GM18517 (cell line): Measurements from ENCODE around the gene ZNF414.
"Not testable (repeated sequence)": the region's sequence is repeated elsewhere in the genome, so short reads cannot be mapped to it uniquely, and the experiment has no call there.

Experiments
- ATAC-seq: cut with Tn5 transposase; IDR thresholded peaks from one replicate; pipeline ENCODE4 v1.9.1; 2021; ENCODE audit warnings: mild to moderate bottlenecking, moderate library complexity; ENCODE audit not compliant: unreplicated experiment

The ZNF414 gene, protein sequence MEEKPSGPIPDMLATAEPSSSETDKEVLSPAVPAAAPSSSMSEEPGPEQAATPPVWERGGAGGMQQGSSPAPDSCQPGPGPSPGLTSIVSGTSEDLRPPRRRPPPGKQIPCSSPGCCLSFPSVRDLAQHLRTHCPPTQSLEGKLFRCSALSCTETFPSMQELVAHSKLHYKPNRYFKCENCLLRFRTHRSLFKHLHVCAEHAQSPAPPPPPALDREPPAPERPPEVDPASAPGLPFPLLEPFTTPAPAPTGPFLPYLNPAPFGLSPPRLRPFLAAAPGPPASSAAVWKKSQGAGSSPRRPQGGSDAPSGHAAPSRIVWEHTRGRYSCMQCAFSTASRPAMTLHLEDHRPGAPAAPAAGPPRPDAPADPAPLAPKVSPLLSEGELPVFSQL

DNA sequence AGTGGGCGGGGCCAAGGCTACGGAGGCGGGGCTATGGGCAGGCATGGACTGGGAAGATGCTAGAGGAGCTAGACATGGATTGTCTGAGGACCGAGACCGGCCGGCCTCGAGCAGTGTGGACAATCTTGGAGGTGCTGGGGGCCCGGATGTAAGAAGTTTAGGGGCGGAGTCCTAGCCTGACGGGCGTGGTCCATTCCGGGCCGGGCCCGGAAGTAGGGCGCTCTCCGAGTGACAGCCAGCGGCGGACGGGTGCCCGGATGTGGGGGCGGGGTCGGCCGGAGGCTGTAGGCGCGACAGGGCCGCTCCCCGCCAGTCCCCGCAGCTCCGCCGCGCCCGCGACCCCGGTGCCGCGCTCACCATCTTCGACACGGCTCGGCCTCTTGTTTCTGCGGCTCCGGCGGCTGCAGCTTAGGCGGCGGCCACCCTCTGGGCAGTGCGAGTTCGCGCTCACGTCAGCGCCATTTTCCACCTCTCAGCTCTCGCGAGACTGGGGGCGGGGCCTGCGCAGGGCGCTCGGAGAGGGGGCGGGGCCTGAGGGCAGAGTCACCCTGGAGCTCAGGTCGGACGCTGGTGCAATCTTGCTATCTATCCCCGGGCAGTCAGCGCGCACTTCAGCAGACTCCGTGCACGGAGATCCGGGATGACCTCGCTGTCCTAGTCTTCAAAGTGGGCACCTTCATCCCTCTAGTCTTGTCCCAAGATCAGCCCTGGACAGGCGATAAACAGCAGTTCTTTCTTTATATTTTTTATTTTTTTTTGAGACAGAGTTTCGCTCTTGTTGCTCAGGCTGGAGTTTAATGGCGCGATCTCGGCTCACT, at the start of gene ZNF414:
TSS of gene ZNF414 (minus strand) at position 481 of the 818 bp plus-strand sequence. CDS start at position 360, 121 bp downstream.
- ATAC-seq: peak; percentile 88

DNA sequence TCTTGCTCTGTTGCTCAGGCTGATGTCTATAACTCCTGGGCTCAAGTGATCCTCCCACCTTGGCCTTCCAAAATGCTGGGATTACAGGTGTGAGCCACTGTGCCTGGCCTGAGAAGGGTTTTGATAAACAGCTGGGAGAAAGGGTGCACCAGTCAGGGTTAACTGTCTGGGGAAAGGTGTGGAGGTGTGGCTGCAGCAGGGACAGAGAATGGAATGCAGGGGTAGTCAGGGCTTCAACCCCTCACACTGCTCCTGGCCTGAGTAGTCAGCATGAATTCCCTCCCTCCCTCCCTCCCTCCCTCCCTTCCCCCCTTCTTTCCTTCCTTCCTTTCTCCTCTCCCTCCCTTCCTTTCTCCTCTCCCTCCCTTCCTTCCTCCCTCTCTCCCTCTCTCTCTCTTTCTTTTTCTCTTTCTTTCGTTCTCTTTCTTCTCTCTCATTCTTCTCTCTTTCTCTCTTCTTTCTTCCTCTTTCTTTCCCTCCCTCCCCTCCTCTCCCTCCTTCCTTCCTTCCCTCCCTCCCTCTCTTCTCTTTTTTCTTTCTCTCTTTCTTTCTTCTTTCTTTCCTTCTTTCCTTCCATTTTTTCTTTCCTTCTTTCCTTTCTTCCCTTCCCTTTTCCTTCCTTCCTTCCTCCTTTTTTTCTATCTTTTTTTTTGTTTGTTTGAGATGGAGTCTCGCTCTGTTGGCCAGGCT, 47.3 kb upstream of the ZNF414 start:
- no peak for ATAC-seq

- ATAC-seq: no peak
Measured at GRCh38 chr19:8558325-8558724, 44.4 kb upstream of the ZNF414 start.

DNA sequence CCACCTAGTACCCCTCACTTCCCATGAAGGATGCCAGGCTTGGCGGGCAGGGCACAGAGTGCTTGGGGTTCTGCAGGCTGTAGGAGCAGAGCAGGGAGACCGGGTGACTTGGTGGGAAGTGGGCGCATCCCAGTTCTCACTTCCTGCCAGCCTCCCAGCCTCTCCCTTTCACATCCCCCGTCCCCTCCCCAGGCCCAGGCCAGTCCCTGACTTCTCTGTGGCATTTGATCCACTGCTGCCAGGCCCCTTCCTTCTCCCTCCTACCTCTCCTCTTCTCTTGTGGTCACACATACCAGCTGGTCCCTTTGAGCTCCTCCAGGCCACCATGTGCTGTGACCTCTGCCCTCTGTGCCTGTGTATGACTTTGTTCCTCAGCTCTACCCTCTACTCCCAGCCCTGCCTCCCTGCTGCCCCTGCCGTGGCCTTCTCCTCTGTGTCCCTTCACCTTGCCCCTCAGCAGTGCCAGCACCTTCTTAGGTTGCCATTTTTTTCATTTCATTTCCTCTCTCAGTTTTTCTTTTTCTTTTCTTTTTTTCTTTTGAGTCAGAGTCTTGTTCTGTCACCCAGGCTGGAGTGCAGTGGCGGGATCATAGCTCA, 43.8 kb upstream of the ZNF414 start:
- no peak for ATAC-seq

GRCh38 chr19:8553729-8554128, 39.8 kb upstream of the ZNF414 start:
- not testable (repeated sequence) for ATAC-seq

DNA sequence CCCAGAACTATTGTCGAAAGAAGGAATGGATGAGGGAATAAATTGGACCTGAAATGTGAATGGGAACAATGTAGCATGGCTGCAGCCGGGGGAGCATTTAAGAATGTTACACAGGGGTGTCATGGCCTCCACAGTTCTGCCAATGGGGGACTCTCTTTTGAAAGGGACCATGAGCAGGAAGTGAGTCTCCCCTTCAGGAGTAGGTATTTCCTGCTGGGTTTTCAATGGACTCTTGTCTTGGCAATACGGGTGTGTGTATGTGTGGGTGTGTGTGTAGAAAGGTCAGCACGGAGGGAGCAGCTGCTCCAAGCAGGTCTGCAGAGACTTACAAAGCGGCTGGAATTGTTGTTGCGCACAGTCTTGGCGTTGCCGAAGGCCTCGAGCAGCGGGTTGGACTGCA, 38.8 kb upstream of the ZNF414 start:
- ATAC-seq: no peak

- ATAC-seq: no peak
Measured at GRCh38 chr19:8550070-8550469, 36.1 kb upstream of the ZNF414 start.

GRCh38 chr19:8545743-8546142, 31.8 kb upstream of the ZNF414 start:
- no peak for ATAC-seq

- ATAC-seq: no peak
Measured at GRCh38 chr19:8544168-8544567, 30.2 kb upstream of the ZNF414 start.

DNA sequence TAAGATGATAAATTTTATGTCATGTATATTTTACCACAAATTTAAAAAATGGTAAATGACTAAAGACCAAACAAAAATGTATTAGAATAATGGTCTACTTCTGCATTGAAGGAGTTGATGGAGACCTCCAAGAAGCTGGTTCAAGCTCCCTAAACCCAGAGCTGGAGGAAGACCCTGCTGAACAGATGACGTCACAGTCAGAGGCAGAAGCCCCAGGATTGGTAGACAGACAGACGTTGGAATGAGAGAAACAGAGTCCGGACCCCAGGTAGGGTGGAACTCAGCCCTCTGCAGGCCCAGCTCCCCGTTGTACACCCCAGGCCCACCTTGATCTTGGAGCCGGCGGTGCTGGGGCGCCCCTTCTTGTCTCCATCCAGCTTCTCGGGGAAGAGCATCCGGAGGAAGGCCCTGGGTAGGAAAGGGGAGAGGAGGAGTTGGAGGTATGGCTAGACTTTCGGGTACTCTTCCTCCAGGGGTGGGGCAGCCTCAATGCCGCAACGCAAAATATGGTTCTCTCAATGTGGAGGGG, 25.7 kb upstream of the ZNF414 start:
- no peak for ATAC-seq

GRCh38 chr19:8537099-8537498, 23.1 kb upstream of the ZNF414 start:
- ATAC-seq: no peak

DNA sequence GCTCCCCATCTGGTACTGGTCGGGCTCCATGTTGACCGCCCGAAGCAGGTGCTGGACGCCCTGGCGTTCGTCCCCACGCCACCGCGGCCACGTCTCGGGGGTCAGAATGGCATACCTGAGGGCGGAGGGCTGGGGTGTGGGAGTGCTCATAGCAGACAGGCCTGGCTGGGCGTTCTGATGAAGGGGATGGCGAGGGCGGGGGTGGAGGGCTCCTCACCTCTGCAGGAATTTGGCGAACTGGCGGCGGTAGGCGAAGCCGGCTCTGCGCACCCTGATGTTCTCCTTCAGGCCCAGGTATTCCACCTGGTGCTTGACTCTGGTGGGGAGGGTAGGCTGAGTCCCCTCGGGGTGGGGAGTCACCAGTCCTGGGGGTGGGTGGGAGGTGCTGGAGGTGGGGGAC, 22.3 kb upstream of the ZNF414 start:
- no peak for ATAC-seq

DNA sequence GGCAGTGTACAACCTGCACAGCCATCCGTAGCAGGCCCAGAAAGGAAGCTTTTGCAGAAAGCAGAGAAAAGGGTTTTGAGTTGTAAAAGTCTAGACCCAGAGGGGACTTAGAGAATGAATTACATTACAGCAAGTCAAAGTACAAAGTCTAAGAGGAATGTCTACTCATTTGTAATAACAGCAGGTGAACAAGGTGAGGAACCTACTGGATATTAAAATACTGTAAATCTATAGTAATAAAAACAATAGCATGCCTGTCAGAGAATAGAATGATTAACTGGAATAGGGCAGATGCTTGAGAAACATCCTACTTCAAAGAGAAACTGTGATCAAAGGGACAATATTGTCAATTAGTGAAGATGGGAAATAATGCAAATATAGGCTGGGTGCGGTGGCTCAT, 18.3 kb upstream of the ZNF414 start:
- no peak for ATAC-seq

DNA sequence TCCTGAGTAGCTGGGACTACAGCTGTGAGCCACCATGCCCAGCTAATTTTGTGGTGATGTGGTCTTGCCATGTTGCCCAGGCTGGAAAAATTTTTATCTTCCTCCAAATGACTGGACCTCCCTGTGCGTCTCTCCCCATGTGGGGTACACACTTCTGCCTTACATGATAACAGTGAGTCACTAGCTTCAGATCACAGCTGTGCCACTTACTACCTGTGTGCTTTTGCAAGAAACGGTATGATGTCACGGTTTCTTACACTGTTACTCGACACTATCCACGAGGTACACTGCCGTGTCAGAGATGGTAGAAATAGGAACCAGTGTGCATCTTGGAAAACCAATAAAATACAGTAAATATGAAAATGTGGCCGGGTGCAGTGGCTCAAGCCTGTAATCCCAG, 17.5 kb upstream of the ZNF414 start:
- no peak for ATAC-seq

GRCh38 chr19:8530061-8530679, 16.2 kb upstream of the ZNF414 start:
- ATAC-seq: no peak

- ATAC-seq: no peak
Measured at GRCh38 chr19:8529369-8530006, 15.5 kb upstream of the ZNF414 start.

- ATAC-seq: no peak
Measured at GRCh38 chr19:8528500-8528899, 14.5 kb upstream of the ZNF414 start.

DNA sequence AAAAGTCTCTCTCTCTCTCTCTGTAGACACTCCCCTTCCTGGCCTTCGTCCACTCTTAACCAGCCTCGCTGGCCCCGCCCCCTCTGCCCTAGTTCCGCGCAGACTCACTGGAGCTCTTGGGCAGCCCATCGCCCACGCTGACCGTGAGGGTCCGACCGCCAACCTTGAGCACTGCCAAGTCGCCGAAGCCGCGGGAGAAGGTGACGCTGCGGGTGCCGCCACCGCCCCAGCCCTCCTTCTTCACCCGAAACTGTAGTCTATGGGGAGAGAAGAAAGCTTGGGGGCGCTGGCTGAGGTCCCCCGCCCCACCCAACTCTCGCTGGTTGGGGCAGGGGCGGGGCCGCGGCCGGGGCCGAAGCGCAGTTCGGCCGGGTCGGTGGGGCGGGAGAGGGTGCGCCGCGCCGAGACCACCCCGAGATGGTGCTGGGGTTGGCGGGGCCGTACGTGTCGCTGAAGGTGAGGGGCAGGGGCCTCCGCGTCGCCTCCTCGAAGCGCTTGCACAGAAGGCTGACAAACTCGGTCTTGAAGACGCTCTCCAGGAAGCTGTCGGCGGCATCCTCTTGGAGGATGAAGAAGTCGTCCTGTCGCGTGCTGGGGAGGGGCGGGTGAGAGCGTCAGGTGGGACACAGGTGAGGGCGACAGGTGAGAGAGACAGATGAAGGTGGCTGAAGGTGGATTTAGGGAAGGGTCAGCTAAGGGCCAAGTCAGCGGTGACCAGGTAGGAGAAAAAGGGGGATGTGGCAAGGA, 12.6 kb upstream of the ZNF414 start:
- ATAC-seq: no peak

GRCh38 chr19:8525401-8525684, 11.4 kb upstream of the ZNF414 start:
- no peak for ATAC-seq
